ENCODE measurements around the gene PJVK.
A peak's percentile ranks its signal among the peaks of the same experiment; 100 is the strongest.
"Not testable (repeated sequence)": the region's sequence is repeated elsewhere in the genome, so short reads cannot be mapped to it uniquely, and the experiment has no call there.

PJVK gene

DNA sequence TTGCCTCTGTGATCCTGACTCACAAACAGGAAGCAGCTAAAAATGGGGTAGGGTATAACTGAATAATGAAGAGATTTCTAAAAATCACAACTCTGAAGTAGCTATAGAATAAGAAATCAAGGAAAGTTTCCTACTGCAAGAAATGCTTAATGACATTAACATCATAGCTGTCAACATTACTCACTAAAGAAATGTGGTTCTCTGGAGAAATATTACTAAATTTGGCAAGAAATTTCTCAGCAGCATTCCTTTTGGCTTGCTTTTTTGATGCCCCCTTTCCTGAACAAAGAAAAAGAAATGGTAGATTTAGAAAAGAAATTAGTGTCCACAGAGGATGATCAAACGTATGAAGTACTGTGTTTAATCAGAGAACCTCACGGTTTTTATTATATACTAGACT lies 9.8 kb upstream of the PJVK start:
- DNase-seq, result no peak

DNA sequence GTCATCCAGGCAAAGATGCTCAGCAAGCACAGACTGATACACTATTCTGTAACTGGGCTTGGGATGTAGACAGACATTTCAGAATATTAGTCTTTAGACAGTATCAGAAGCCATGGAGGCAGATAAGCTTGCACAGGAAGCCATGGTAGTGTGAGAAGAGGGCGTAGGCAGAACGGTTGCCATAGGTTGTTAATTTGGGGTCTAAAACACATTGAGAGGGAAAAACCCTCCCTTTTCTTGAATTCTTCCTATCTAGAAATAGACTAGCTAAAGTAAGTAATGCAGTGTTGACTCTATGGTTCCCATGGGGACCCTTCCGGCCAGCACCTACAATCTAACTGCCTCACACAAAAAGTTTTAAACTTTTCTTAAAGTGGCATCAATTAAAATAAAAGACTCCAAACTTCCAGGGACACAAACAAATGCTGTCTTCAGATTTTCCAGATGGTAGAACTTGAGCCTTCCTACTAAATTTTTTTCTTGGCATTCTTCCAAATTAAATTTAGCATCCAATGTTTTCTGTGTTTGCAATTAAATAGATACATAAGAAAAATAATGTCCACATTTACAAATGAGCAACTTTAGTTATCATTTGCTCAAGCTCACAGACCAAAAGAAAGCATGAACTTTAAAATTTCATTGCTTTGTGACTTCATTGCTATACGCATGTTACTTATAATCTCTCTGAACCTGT lies 2.1 kb upstream of the PJVK start:
- no peak for DNase-seq

DNA sequence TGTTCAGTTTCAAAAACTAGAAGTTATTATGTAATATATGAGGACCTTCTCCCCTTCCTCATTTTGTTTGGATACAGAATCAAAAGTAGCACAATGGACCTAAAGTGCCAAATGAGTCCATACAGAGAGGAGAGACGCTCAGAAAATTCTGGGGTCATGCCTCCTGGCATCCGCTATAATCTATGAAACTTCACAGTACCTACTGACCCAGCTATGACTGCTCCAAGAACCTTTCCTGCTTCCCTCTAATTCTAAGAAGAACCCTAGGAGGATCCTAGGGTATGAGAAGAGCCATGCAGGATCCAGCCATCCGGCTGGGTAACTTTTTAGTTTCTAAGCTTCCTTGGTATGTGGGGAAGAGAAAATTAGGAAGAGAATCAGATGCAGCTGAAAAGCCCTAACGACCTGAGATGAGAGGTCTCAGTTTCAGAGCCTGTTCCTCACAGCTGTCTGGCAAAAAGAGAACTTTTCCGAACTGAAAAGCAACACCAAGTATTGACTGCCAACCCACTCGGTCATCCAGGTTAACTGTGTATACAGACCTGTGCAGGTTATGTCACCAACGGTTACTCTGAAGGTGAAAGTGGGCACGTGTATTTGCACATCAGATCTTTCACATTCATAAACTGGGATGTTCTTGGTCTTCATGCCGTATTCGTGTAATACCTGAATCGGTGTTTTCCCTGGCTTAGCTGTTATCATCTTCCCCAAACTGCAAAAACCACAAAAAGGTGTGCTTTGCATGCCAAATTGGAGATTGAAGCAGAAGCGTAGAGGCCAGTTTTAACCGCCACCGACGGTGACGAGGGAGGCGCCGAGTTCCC lies 1.3 kb upstream of the PJVK start:
- no peak for DNase-seq

- no peak for DNase-seq
Observed at GRCh38 chr2:178450524-178450773, 729 bp upstream of the PJVK start.

- DNase-seq, result no peak
Observed at GRCh38 chr2:178452334-178452733, 1.2 kb downstream of the PJVK start.

GRCh38 chr2:178452870-178453269 lies 1.7 kb downstream of the PJVK start:
- DNase-seq, result no peak

GRCh38 chr2:178455947-178456346 lies 4.8 kb downstream of the PJVK start:
- no peak for DNase-seq

DNA sequence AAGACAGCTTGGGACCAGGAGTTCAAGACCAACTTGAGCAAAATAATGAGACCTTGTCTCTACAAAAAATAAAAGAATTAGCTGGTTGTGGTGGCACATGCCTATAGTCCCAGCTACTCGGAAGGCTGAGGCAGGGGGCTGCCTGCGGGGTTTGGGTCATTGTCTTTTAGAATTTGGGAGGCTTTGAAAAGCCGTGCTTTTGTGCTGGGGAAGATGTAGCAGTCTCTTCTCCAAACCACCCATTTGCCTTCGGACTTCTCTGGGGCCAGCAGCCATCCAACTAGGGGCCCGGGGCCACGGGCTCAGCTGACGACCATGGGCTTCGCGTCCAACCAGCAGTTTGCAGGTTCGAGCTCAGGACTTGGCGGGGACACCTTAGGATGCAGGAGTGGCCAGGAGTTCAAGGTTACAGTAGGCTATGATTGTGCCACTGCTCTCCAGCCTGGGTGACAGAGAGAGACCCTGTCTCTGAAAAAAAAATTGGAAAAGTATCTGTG lies 6.3 kb downstream of the PJVK start:
- DNase-seq, result no peak

DNA sequence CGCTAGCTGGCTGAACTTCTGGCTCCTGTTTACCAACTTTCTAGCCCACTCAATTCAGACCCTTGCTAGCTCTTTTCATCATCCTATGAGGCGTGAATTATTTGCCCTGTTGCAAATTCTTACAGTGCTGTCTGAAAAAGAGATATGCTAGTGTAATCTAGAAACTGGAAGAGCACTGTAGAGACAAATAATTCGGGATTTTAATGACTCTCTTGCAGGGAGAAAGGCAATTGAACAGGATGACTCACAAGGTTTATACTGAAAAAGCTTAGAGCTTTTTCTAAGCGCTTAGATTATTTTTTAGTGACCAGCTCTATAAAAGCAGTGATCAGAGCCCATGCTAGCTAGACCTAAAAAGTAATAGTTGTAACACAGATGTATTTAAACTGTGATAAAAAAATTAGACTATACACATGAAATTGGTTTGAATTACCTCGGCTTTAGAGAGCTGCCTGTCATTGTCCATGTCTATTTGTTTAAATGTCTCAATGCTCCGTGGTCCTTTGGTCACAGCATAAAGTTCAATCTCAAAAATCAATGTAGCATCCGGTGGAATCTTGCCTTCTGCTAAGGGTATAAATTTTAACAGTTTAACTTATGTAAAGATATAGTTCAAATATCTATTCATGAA lies 18.2 kb downstream of the PJVK start:
- DNase-seq, result no peak

GRCh38 chr2:178471313-178471712 lies 20.1 kb downstream of the PJVK start:
- not testable (repeated sequence) for DNase-seq

DNA sequence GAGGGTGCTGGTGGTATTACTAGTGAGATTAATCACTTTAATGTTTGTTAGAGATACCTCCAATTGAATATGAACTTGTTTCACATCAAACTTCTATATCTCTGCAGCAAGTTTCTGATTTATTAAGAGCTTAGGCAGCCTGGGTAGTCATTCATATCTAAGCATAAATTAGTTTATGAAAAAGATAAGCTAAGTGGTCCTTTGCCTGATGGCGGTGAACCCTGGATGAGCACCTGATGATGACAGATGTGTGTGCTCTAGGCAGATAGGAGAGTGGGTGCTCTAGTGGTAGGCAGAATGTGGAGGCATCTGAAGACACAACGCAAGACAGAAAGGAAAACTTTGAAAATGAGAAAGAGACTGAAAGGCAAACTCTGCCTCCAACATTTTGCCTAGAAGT lies 22.2 kb downstream of the PJVK start:
- no peak for DNase-seq

DNA sequence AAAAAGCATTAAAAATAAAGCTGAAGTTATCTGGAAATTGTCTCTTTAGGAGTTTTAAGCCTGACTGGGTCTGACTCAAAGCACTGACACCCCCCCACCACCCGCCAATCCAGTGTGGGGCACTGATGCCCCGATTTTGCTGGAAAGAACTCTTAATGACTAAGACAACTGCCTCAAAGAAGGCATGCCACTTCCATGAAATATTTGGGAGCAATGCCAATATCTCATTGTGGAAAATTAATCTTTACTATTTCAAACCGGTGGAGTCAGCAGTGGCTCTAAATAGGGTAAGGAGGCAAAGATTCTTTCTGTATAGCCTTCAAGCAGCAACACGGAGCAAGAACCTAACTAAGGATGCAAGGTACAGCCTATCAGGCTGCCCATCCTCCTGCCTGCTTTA lies 22.8 kb downstream of the PJVK start:
- DNase-seq, result no peak

DNA sequence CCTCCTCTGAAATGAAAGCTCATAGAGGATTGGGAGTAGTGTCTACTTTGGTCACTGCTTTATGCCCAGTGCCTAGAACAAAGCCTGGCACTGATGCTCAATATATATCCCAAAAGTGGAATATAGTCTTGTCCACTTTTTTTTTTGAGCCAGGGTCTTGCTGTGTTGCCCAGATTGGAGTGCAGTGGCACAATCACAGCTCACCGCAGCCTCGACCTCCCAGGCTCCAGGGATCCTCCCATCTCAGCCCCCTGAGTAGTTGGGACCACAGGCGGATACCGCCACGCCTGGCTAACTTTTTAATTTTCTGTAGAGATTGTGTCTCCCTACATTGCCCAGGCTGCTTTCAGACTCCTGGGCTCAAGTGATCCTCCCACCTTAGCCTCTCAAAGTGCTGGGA lies 23.4 kb downstream of the PJVK start:
- DNase-seq, result no peak

- DNase-seq, result no peak
Observed at GRCh38 chr2:178476477-178476876, 25.3 kb downstream of the PJVK start.

DNA sequence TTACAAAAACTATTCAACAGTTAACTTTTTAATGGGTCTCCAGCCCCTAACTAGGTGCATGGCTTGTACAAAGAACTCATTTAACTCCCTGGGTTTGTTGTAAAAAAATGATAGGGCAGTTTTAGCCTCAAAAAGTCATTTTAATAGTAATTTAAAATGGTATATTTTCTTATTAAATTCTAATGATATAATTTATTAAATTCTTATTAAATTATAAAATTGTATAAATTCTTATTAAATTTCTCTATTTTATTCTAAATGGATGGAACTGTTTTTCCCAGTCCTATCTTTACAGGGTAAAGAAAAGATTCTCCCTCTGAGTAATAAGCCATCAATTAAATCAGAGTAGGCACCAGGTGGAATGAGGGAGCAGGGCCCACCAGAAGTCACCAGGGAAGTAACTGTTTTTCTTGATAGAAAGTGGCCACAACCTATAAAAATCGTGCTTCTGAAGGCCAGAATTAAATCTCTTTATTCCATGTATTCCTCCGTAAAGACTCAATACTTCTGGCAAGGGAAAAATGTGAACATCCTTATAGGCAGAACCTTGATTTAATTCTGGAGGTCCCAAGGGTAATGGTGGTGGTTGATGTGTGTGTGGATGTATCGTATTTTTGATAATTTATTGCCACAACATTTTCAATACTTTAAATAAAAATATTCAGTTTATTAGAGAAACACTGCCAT lies 26.4 kb downstream of the PJVK start:
- peak; percentile 5 for DNase-seq

GRCh38 chr2:178478130-178478438 lies 26.9 kb downstream of the PJVK start:
- DNase-seq, result peak; percentile 29

GRCh38 chr2:178478439-178479274 lies 27.5 kb downstream of the PJVK start, which contains the start of gene FKBP7:
FKBP7 (minus strand) TSS chr2:178478600; CDS start chr2:178478499, 101 bp downstream.
- DNase-seq, result peak; percentile 83

DNA sequence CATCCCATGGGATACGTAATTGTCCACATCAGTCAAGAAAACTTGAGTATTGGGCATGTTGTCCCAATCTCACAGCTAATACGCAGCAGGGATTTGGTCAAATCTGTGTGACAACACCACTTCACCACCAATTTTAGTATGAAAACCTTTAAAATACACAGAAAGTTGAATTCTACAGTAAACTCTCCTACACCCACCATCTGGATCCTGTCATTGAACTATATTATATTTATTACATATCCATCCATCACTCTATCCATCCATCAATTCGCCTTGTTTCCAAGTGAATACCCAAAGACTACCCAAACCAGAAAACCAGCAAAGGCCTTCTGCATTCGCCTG lies 28.1 kb downstream of the PJVK start:
- DNase-seq, result no peak

DNA sequence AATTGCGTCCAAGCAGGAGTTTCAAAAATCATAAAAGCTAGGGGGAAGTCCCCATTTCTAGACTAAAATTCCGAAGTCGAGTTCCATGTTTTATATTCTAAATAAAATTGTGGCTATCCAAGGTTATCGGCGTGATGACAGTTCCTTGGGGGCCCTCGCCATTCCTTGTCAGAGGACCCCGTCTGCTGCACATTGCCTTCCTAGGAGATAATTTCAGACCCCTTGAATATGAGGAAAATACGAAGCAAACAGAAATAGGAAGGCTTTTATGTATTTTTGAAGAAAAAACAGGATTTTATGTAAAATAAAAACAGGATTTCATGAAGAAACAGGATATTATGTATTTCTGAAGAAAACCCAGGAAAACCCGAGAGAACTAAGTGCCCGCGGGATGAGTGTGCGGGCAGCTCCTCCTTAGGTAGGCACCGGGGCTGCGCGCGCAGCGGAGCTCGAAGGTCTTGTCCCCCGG lies 28.6 kb downstream of the PJVK start:
- DNase-seq, result no peak

- DNase-seq, result peak; percentile 65
Observed at GRCh38 chr2:178480227-178481181, 29.3 kb downstream of the PJVK start, which contains the start of gene PLEKHA3. PLEKHA3 (plus strand) TSS chr2:178480457; CDS start chr2:178480870, 413 bp downstream.

GRCh38 chr2:178482437-178482836 lies 31.3 kb downstream of the PJVK start:
- no peak for DNase-seq
